HG03354 (cell line): Measurements from ENCODE around the gene COX17.
A peak's percentile ranks its signal among the peaks of the same experiment; 100 is the strongest.
"Not testable (repeated sequence)": the region's sequence is repeated elsewhere in the genome, so short reads cannot be mapped to it uniquely, and the experiment has no call there.

ENCODE experiments used
- ATAC-seq: cut with Tn5 transposase; IDR thresholded peaks from one replicate; pipeline ENCODE4 v1.9.1; 2021; ENCODE audit warnings: mild to moderate bottlenecking; ENCODE audit not compliant: unreplicated experiment, poor library complexity, severe bottlenecking

The COX17 gene, protein sequence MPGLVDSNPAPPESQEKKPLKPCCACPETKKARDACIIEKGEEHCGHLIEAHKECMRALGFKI

GRCh38 chr3:119676771-119677640 is at the start of gene COX17:
Gene COX17 (minus strand): TSS chr3:119677406. CDS start chr3:119677310, 96 bp downstream.
- peak; percentile 91 for ATAC-seq

DNA sequence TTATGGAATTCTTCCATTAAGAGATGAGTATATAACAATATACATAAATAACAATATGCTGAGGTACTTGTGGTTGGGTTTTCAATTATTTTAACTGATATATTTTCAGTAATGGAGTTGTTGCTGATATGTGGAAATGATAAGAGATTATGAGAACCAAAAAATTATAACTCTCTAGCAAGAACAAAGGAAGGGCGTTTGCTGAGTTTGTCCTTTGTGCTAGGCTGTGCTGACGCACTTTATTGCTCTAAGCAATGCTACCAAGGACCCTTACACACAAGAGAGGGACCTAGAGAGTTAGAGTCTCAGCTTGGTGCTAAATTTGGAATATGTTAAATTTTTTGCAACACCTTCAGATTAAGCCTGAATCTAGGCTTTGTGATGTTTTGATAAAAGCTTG is 49.7 kb upstream of the COX17 start:
- ATAC-seq: no peak

DNA sequence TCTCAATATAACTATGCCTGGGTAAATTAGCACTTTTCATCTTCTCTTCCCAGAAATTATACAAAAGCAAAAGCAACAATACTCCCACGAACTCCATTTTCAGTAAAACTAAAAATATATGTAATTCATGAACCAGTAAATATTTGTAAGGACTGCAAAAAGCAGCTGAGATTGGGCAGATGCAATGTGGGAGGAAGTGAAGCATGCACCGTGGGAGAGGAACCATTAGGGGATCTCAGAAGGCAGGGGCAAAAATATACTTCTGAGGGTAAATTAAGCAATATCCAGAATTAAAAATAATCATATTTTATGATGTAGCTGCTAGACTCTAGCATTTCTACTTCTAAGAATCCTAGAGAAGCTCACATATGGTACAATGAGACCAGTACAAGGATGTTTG is 45.8 kb upstream of the COX17 start:
- no peak for ATAC-seq

DNA sequence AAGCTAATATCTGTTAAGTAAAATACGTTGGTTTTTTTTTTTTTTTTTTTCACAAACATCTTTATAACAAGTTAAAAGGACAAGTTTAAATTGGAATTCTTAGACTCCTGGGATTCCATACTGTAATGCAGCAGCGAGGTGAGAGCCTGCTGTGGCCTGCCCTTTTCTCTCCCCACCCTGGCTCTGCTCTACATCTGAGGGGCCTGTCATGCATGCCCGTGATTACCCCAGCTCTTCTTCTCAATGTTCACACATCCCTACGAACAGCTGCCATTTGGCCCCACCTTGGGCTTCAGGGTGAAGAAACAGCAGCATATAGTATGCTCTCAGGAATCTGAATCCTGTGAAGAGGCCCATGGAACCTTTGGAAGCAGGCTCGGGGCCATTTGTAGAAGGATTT is 40.3 kb upstream of the COX17 start:
- ATAC-seq: no peak

- no peak for ATAC-seq
These were observed 39.8 kb upstream of the COX17 start for GRCh38 chr3:119716998-119717397.

GRCh38 chr3:119715105-119715504 is 37.9 kb upstream of the COX17 start:
- ATAC-seq: no peak

- ATAC-seq: no peak
These were observed 26.8 kb upstream of the COX17 start for GRCh38 chr3:119703820-119704531.

- peak; percentile 89 for ATAC-seq
These were observed 25.6 kb upstream of the COX17 start, which contains the start of gene CFAP91 for GRCh38 chr3:119702530-119703527. Gene CFAP91 (plus strand): TSS chr3:119703022. CDS start chr3:119703099, 77 bp downstream.

DNA sequence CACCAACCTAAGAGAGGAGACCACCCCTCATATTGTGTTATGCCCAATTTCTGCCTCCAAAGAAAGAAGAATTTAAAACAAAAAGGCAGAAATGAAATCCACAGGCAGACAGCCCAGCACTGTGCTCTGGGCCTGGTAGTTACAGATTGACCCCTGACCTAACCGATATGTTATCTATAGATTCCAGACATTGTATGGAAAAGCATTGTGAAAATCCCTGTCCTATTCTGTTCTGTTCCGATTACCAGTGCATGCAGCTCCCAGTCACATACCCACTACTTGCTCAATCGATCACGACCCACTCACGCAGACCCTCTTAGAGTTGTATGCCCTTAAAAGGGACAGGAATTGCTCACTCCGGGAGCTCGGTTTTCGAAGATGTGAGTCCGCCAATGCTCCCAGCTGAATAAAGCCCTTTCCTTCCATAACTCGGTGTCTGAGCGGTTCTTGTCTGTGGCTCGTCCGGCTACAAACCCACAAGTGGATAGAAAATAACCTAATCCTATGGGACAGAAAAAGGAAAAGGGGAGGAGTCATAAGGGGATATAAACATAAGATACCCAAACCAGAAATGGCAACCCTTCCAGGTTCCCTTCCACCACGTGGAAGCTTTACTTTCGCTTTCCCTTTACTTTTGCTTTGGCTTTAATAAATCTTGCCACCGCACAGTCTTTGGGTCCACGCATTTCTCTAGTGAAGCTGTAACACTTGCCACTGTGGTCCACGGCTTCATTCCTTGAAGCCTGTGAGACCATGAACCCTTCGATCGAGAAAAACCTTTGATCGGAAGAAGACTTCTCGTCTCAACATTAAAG is 23.9 kb upstream of the COX17 start:
- peak; percentile 1 for ATAC-seq

GRCh38 chr3:119700269-119700919 is 23.2 kb upstream of the COX17 start:
- ATAC-seq: peak; percentile 38

- ATAC-seq: peak; percentile 63
These were observed 20.2 kb upstream of the COX17 start for GRCh38 chr3:119697394-119697793.

DNA sequence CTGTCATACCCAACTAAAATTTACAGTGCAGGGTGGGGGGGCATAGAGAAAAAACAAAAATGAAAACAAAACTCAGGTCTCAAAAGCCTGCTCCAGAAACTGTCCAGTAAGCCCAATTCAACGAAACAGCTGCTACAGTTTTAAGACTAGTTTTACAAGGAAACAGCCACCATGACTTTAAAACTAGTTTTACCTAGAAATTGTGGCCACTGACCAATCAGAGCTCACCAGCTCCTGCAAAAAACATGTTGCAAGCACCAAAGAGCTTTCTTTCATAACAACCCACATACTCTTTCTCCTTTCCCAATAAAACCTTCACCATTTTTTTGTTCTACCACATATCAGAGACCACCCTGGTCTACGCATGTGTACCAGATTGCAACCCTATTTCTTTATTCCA is 18.3 kb upstream of the COX17 start:
- no peak for ATAC-seq

DNA sequence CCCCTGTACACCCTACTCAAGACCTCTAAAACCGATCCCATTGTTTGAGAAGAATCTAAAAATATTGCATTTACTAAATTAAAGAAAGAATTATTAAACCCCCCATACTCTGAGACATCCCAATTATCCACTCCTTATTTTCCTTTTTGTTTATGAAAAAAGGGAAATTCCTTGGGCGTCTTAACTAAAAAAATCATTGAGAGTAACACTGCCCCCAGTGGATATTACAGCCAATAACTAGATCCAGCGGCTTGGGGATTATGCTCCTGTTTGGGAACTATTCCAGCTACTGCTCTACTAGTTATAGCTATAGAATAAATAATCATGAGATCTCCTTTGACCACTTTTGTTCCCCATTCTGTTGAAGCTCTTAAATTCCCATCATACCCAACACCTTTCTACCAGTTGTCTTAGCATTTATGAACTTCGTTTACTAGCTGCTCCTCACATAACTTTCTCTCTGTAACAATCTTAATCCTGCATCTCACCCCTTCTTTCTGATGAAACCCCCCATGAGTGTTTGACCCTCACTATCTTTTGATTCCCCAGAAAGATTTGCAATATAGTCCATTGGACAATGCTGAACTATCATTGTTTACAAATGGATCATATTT is 12.9 kb upstream of the COX17 start:
- ATAC-seq: no peak

DNA sequence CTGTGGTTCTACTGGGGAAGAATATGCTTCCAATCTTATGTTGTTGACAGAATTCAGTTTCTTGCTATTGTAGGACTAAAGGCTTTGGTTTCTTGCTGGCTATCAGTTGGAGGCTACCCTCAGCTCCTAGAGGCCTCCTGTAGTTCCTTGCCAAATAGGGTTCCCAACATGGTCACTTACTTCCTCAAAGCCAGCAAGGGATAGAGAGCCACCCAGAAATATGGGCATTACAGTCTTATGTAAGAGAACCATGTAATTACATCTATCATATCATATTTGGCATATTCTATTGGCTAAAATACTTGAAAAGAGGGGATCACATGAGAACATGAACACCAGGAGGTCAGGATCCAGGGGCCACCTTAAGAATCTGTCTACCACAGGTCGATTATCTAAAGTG is 6.2 kb upstream of the COX17 start:
- no peak for ATAC-seq

DNA sequence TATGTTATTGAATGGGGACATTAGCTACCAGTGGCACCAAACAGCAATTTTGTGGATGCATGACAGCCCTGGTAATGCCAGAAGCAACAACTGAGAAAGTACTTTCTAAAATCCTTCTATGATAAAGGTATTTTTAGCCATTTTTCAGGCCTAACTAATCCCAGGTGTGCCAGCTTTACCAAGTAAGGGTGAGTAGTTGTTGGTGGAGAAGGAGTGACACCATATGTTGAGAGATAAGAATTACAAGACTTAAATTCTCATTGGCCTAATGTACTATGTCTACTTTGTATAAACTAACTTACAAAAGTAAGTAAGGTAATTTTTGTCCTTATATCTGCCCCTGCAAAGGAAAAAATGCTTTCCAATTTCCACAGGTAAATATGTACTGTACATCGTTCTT is 4.1 kb upstream of the COX17 start:
- peak; percentile 25 for ATAC-seq

DNA sequence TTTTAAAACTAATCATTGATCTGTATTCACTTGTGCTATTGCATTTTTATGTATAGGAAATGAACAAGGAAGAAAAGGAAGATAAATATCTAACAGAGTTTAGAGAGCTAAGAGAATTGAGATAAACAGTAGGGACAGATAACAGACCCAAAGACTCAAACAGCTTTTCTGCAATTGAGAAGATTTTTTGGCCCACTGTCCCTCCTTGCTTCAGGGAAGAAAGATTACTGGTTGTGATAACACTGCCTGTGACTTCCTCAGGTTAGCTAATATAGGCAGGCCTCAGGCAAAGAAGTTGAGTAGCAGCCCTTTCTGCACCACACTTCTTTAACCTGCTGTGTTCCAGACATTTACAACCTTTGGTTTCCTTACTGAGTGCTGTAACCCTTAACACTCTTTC is 2.7 kb upstream of the COX17 start:
- no peak for ATAC-seq

GRCh38 chr3:119678209-119678608 is 1.0 kb upstream of the COX17 start:
- ATAC-seq: not testable (repeated sequence)

GRCh38 chr3:119677641-119677934 is 382 bp upstream of the COX17 start:
- no peak for ATAC-seq
